NCI-H345 (cell line): ENCODE results near the gene HEATR1.
"Not testable (repeated sequence)": the region's sequence is repeated elsewhere in the genome, so short reads cannot be mapped to it uniquely, and the experiment has no call there.

Experiments
- DNase-seq: peaks from one replicate; lab custom pipeline; 2025; lab: John Stamatoyannopoulos, UW

The HEATR1 gene

GRCh38 chr1:236602171-236602570, 2.1 kb downstream of the HEATR1 start:
- DNase-seq = no peak

- no peak for DNase-seq
These were observed 13.7 kb downstream of the HEATR1 start for GRCh38 chr1:236590553-236591150.

- no peak for DNase-seq
These were observed 14.8 kb downstream of the HEATR1 start for GRCh38 chr1:236589531-236589930.

- DNase-seq = no peak
These were observed 22.8 kb downstream of the HEATR1 start for GRCh38 chr1:236581528-236581927.

- not testable (repeated sequence) for DNase-seq
These were observed 23.9 kb downstream of the HEATR1 start for GRCh38 chr1:236580404-236580803.

GRCh38 chr1:236578661-236579060, 25.7 kb downstream of the HEATR1 start:
- DNase-seq = no peak

- not testable (repeated sequence) for DNase-seq
These were observed 27.3 kb downstream of the HEATR1 start for GRCh38 chr1:236577041-236577440.

GRCh38 chr1:236576004-236576403, 28.3 kb downstream of the HEATR1 start:
- DNase-seq = no peak

- DNase-seq = no peak
These were observed 28.8 kb downstream of the HEATR1 start for GRCh38 chr1:236575523-236575922.

GRCh38 chr1:236568285-236568894, 35.9 kb downstream of the HEATR1 start:
- no peak for DNase-seq

GRCh38 chr1:236565530-236565929, 38.8 kb downstream of the HEATR1 start:
- DNase-seq = no peak

GRCh38 chr1:236561976-236562375, 42.3 kb downstream of the HEATR1 start:
- DNase-seq = no peak

GRCh38 chr1:236560213-236560771, 44.0 kb downstream of the HEATR1 start:
- DNase-seq = no peak

- DNase-seq = no peak
These were observed 45.5 kb downstream of the HEATR1 start for GRCh38 chr1:236558846-236559245.

GRCh38 chr1:236558081-236558480, 46.2 kb downstream of the HEATR1 start:
- no peak for DNase-seq

- DNase-seq = no peak
These were observed 47.7 kb downstream of the HEATR1 start for GRCh38 chr1:236556606-236557005.

GRCh38 chr1:236553370-236553769, 50.9 kb downstream of the HEATR1 start:
- DNase-seq = no peak

- DNase-seq = no peak
These were observed 51.4 kb downstream of the HEATR1 start for GRCh38 chr1:236552901-236553300.

GRCh38 chr1:236552096-236552495, 52.2 kb downstream of the HEATR1 start:
- DNase-seq = no peak

GRCh38 chr1:236550961-236551851, 53.1 kb downstream of the HEATR1 start:
- DNase-seq = no peak

- DNase-seq = no peak
These were observed 55.9 kb downstream of the HEATR1 start for GRCh38 chr1:236548452-236548851.

GRCh38 chr1:236545621-236546169, 58.6 kb downstream of the HEATR1 start:
- no peak for DNase-seq
